Ammon's horn (tissue), 1 donor: ENCODE data around the gene SLC43A2.

ENCODE experiments used
- DNase-seq: peaks from one replicate; pipeline ENCODE4 v3.0.0-alpha.2; 2016; ENCODE audit warnings: low spot score

Gene SLC43A2

GRCh38 chr17:1623057-1623630 is 5.5 kb downstream of the SLC43A2 start:
- no peak for DNase-seq

DNA sequence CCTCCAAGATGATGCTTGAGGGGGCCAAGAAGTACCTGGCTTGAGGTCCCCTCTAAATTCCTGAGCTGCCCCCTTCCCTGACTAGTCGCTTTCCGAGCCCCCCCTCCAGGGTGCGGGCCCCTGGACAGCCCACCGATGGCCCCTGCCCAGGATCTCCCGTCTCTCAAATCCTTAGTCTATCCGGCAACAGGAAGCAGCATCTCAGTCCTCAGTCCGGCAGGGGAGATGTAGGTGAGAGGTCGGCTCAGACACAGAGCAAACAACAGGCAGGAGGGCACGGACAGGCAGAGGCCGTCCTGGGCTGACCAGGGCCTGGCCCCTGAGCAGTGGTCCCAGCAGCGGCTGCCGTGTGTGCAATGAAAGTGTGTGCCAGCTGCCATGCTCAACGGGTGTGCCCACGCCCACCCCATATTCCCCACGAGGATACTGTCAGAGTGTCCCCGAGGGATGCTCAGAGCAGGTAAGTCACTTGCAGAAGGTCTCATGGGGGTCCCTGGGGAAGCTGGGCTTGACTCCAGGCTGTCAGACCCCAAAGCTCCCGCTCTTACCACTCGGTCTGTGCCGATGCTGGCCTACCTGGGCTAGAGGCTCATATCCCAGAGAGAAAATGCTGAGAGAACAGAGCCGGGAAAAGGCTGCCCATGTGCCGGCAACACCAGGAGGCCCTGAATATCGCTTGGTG is 7.2 kb downstream of the SLC43A2 start:
- DNase-seq = no peak

DNA sequence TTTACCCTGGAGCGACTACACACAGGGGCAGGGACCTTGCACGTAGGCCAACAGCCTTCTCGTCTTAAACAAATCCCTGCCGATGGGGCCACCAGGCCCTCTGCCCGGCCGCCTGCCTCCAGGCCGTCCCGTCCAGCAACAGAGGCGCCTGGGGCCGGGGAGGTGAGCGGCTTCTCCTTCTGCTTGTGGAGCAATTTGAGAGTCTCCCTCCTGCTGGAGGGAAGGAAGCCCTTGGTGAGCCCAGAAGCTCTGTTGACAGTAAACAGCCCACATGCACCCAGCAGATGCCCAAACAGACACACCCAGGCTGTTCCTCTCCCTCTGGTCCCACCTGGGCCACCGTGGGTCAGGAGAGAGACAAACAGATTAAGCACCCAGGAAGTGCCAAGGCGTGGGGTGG is 8.1 kb downstream of the SLC43A2 start:
- no peak for DNase-seq

DNA sequence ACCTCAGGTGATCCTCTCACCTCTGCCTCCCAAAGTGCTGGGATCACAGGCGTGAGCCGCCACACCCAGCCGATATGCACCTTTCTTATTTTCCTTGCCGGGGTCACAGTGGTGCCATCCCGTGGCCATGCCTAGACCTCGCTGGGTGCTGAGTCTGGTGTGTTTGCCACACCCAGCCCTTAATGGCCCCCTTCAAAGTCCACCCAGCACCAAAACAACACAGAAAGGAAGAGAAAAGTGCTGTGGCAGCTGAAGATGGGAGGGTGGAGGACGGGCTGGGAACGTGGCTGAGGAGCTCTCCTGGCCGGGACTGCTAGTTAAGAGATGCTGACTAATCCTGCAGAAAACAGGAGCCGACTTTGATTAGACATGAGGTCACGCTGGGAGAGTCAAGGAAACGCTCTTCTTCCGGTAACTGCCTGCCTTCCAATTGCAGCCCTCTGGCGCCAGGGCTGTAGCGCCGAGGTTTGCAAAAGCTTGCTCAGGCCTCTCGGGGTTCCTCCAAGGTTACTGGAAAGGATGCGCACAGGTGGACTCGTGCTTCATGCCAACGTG is 10.9 kb downstream of the SLC43A2 start:
- DNase-seq = no peak

- DNase-seq = no peak
Observed at GRCh38 chr17:1616101-1616500, 12.5 kb downstream of the SLC43A2 start.

GRCh38 chr17:1612400-1612799 is 16.2 kb downstream of the SLC43A2 start:
- DNase-seq = no peak

GRCh38 chr17:1611715-1612114 is 16.9 kb downstream of the SLC43A2 start:
- no peak for DNase-seq

DNA sequence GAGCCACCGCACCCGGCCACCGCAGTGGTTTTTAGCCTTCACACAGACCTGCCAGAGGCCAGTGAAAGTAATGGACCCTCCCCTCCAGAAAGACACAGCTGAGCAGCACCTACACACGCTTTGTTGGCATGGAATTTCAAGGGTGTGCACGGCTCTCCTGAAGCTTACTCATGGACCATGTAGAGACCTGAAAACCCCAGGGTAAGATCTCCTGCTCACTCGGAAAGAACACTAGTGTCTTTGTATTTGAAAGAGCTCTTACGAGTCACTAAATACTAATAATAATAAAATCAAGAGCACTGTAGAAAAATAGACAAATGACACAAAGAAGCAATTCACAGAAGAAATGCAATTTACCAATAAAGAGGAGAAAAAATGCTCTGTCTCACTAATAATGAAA is 20.0 kb downstream of the SLC43A2 start:
- DNase-seq = no peak

GRCh38 chr17:1607971-1608320 is 20.7 kb downstream of the SLC43A2 start:
- DNase-seq = no peak

DNA sequence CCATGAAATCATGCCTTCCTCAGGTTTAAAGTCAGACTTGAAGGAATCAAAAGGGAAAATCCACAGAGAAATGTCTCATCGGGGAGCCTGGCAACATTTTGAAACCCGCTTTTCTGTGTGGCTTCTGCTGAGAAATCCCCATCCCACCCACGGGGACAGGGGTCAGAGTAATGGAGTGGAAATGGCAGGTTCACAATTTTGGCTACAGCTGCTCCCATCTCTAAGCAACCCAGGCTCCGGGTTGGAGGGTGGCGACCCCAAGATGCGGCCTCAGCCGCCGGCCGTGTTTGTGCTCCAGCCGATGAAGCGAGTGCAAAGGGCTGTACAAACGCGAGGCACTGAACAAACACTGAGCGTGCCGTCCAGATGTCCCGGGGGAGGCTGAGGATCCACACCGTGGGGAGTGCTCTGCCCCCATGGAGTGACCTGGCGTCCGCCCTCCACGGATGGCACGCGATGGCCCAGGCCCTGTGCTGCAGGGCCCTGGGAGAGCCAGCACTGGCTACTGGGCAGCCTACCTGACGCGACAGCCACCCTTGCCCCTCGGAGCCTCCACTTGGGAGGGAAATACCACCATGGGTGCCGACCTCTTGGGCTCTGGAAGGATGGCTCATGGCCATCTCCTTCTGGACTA is 22.2 kb downstream of the SLC43A2 start:
- DNase-seq = no peak

- no peak for DNase-seq
Observed at GRCh38 chr17:1605681-1606351, 22.8 kb downstream of the SLC43A2 start.

DNA sequence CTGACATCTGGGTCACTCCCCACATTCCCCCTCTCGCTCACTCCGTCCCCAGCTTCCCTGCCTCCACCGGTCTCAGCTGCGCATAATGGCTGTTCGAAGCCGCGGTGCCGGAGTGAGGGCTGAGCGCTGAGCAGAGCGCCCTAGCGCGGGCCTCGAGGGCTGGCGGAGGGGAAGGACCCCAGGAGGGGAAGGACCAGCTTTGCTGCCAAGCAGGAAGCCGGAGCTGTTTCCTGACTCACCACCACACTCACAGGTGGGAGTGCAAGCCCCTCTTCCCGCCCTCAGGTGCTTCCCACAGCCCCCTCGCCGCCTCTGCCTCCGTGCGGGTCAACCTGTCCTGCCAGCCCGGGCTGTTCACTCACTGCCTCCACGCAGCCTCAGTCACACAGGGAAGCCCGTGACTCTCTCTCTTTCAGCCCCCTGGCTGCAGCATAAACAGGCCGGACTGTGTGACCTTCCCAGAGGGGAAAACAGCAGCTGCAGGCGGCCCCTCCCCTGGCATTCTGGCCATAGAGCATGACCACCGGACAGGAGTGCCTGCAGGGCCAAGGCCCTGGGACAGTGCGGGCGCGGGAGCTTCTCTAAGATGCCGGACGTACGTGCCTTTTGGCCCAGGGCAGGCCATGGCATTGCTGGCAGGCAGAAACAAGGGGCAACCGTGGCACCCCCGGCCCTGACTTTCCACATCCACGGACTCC is 23.7 kb downstream of the SLC43A2 start:
- DNase-seq = no peak

GRCh38 chr17:1601571-1601970 is 27.1 kb downstream of the SLC43A2 start:
- no peak for DNase-seq

GRCh38 chr17:1598399-1599095 is 30.1 kb downstream of the SLC43A2 start:
- DNase-seq = no peak

DNA sequence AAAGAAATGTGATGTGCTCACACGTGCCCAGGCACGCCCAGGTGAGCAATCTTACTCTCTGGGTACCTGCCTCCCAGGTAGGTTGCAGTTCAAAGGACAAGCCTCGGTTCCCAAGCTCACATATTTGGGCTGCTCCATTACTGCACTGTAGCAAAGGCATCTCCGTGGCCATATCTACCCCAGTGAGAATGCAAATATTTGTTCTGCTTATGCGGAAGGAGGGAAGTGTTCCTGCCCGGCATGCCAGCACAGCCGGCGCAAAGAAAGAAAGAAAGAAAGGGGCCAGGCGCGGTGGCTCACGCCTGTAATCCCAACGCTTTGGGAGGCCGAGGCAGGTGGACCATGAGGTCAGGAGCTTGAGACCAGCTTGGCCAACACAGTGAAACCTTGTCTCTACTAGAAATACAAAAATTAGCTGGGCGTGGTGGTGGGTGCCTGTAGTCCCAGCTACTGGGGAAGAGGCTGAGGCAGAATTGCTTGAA is 30.7 kb downstream of the SLC43A2 start:
- DNase-seq = no peak

DNA sequence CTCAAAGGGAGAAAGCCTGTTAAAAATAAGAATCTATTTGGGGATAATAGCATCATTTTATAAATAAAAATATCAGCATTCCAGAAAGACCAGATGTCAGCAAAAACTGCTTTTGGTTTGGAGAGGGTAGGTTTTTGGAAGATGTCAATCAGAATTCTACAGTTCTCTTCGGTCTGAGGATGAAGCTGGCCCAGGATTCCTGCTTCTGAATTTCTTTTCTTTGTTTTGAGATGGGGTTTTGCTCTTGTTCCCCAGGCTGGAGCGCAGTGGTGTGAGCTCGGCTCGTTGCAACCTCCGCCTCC is 35.1 kb downstream of the SLC43A2 start:
- DNase-seq = no peak

GRCh38 chr17:1592751-1593629 is 35.6 kb downstream of the SLC43A2 start:
- no peak for DNase-seq

- no peak for DNase-seq
Observed at GRCh38 chr17:1591474-1592090, 37.1 kb downstream of the SLC43A2 start.

GRCh38 chr17:1590747-1591473 is 37.7 kb downstream of the SLC43A2 start:
- no peak for DNase-seq
